Measurements from ENCODE around the gene SRA1.
A peak's percentile ranks its signal among the peaks of the same experiment; 100 is the strongest.

SRA1 gene

GRCh38 chr5:140563596-140563995 lies 6.3 kb upstream of the SRA1 start:
- Histone ChIP-seq H2BK120ac (ENCODE audit: low read depth, low read length) (no peak overlapping the region), H3K79me1 (replicated peaks; ENCODE audit: low read length, poor library complexity, severe bottlenecking) (peaks cover 49% of the 10 kb centered on the region), H4K91ac (ENCODE audit: low read length) (peak overlapping the region; percentile 64), H3K4me3 (ENCODE audit: insufficient read depth in 1 of 2, low read depth in 1 of 2, low read length in 2 of 2) (peak overlapping the region; percentile 17 to 89), H3K9me3 (ENCODE audit: control insufficient read depth, low read length) (no peaks in the 10 kb centered on the region), H3K27me3 (ENCODE audit: control insufficient read depth in 1 of 2, insufficient read depth in 1 of 2, low read length in 2 of 2) (no peaks in the 10 kb centered on the region), H3K4ac (ENCODE audit: low read depth in 1 of 2, low read length in 2 of 2) (peak overlapping the region; percentile 8 to 15), H3K4me1 (ENCODE audit: control insufficient read depth, insufficient read depth, low read depth, low read length) (peaks cover 30% of the 10 kb centered on the region), H2AK5ac (ENCODE audit: low read length, severe bottlenecking) (peak overlapping the region; percentile 5), H3K27ac (ENCODE audit: low read length, poor library complexity, severe bottlenecking) (no peak overlapping the region), H3K4me2 (ENCODE audit: low read length, poor library complexity, severe bottlenecking) (peak overlapping the region; percentile 81), H3K9ac (ENCODE audit: low read length) (peak overlapping the region; percentile 95), H3K18ac (ENCODE audit: low read depth in 1 of 2, low read length in 2 of 2) (peak overlapping the region; percentile 44 to 81), H2AFZ (ENCODE audit: low read depth, low read length) (peak overlapping the region; percentile 72), H3K14ac (ENCODE audit: low read length in 2 of 2) (peak overlapping the region in 1 of 2 experiments; percentile 88), H3K36me3 (ENCODE audit: control insufficient read depth in 1 of 2, insufficient read depth in 2 of 2, low read depth in 1 of 2, low read length in 2 of 2) (peaks cover 47 to 65% of the 10 kb centered on the region in 2 experiments), H3K23ac (ENCODE audit: low read length in 2 of 2) (no peak overlapping the region), H2BK5ac (ENCODE audit: low read depth, low read length, poor library complexity, severe bottlenecking) (no peak overlapping the region), H2BK15ac (ENCODE audit: low read depth, poor library complexity, severe bottlenecking) (no peak overlapping the region), H4K8ac (ENCODE audit: low read length) (peak overlapping the region; percentile 77), H2BK12ac (ENCODE audit: low read length in 2 of 2) (peak overlapping the region; percentile 7 to 25)
- DNase-seq: no peak
- 82% methylated on average over 8 of the region's 8 CpGs for WGBS

GRCh38 chr5:140561753-140562523 lies 4.7 kb upstream of the SRA1 start:
- Histone ChIP-seq H3K9me3 (ENCODE audit: control insufficient read depth, low read length) (no peaks in the 10 kb centered on the region), H3K14ac (ENCODE audit: low read length in 2 of 2) (no peak overlapping the region), H3K23ac (ENCODE audit: low read length in 2 of 2) (no peak overlapping the region), H2BK15ac (ENCODE audit: low read depth, poor library complexity, severe bottlenecking) (no peak overlapping the region), H3K4me1 (ENCODE audit: control insufficient read depth, insufficient read depth, low read depth, low read length) (peaks cover 25% of the 10 kb centered on the region), H2BK12ac (ENCODE audit: low read length in 2 of 2) (no peak overlapping the region), H3K4me3 (ENCODE audit: insufficient read depth in 1 of 2, low read depth in 1 of 2, low read length in 2 of 2) (no peak overlapping the region), H2BK5ac (ENCODE audit: low read depth, low read length, poor library complexity, severe bottlenecking) (no peak overlapping the region), H2AK5ac (ENCODE audit: low read length, severe bottlenecking) (no peak overlapping the region), H2AFZ (ENCODE audit: low read depth, low read length) (no peak overlapping the region), H4K8ac (ENCODE audit: low read length) (no peak overlapping the region), H3K4ac (ENCODE audit: low read depth in 1 of 2, low read length in 2 of 2) (no peak overlapping the region), H3K9ac (ENCODE audit: low read length) (peak overlapping the region; percentile 36), H3K18ac (ENCODE audit: low read depth in 1 of 2, low read length in 2 of 2) (no peak overlapping the region), H3K27me3 (ENCODE audit: control insufficient read depth in 1 of 2, insufficient read depth in 1 of 2, low read length in 2 of 2) (no peaks in the 10 kb centered on the region), H3K79me1 (replicated peaks; ENCODE audit: low read length, poor library complexity, severe bottlenecking) (peaks cover 33% of the 10 kb centered on the region), H2BK120ac (ENCODE audit: low read depth, low read length) (no peak overlapping the region), H3K36me3 (ENCODE audit: control insufficient read depth in 1 of 2, insufficient read depth in 2 of 2, low read depth in 1 of 2, low read length in 2 of 2) (peaks cover 33 to 56% of the 10 kb centered on the region in 2 experiments), H4K91ac (ENCODE audit: low read length) (no peak overlapping the region), H3K27ac (ENCODE audit: low read length, poor library complexity, severe bottlenecking) (no peak overlapping the region), H3K4me2 (ENCODE audit: low read length, poor library complexity, severe bottlenecking) (no peak overlapping the region)
- over 99% methylated on average over 6 of the region's 10 CpGs for WGBS
- no peak for DNase-seq

- Histone ChIP-seq H3K36me3 (ENCODE audit: control insufficient read depth in 1 of 2, insufficient read depth in 2 of 2, low read depth in 1 of 2, low read length in 2 of 2) (peaks cover 26 to 46% of the 10 kb centered on the region in 2 experiments), H4K91ac (ENCODE audit: low read length) (no peak overlapping the region), H3K4me2 (ENCODE audit: low read length, poor library complexity, severe bottlenecking) (no peak overlapping the region), H3K18ac (ENCODE audit: low read depth in 1 of 2, low read length in 2 of 2) (no peak overlapping the region), H3K23ac (ENCODE audit: low read length in 2 of 2) (no peak overlapping the region), H4K8ac (ENCODE audit: low read length) (no peak overlapping the region), H3K27me3 (ENCODE audit: control insufficient read depth in 1 of 2, insufficient read depth in 1 of 2, low read length in 2 of 2) (no peaks in the 10 kb centered on the region), H3K4me1 (ENCODE audit: control insufficient read depth, insufficient read depth, low read depth, low read length) (peaks cover 19% of the 10 kb centered on the region), H3K9me3 (ENCODE audit: control insufficient read depth, low read length) (no peaks in the 10 kb centered on the region), H3K79me1 (replicated peaks; ENCODE audit: low read length, poor library complexity, severe bottlenecking) (peaks cover 20% of the 10 kb centered on the region), H2BK120ac (ENCODE audit: low read depth, low read length) (no peak overlapping the region), H3K9ac (ENCODE audit: low read length) (no peak overlapping the region), H2AK5ac (ENCODE audit: low read length, severe bottlenecking) (no peak overlapping the region), H2BK5ac (ENCODE audit: low read depth, low read length, poor library complexity, severe bottlenecking) (no peak overlapping the region), H3K27ac (ENCODE audit: low read length, poor library complexity, severe bottlenecking) (no peak overlapping the region), H3K14ac (ENCODE audit: low read length in 2 of 2) (no peak overlapping the region), H2BK15ac (ENCODE audit: low read depth, poor library complexity, severe bottlenecking) (no peak overlapping the region), H3K4ac (ENCODE audit: low read depth in 1 of 2, low read length in 2 of 2) (peak overlapping the region in 1 of 2 experiments; percentile 13), H2BK12ac (ENCODE audit: low read length in 2 of 2) (no peak overlapping the region), H3K4me3 (ENCODE audit: insufficient read depth in 1 of 2, low read depth in 1 of 2, low read length in 2 of 2) (no peak overlapping the region), H2AFZ (ENCODE audit: low read depth, low read length) (no peak overlapping the region)
- 90% methylated on average over 10 of the region's 10 CpGs for WGBS
- DNase-seq: no peak
These were observed 3.0 kb upstream of the SRA1 start for GRCh38 chr5:140560227-140560626.

GRCh38 chr5:140558542-140558941 lies 1.3 kb upstream of the SRA1 start:
- DNase-seq: no peak
- Histone ChIP-seq H3K23ac (ENCODE audit: low read length in 2 of 2) (no peak overlapping the region), H3K4me3 (ENCODE audit: insufficient read depth in 1 of 2, low read depth in 1 of 2, low read length in 2 of 2) (no peak overlapping the region), H3K4me2 (ENCODE audit: low read length, poor library complexity, severe bottlenecking) (no peak overlapping the region), H3K9ac (ENCODE audit: low read length) (no peak overlapping the region), H3K14ac (ENCODE audit: low read length in 2 of 2) (no peak overlapping the region), H3K27me3 (ENCODE audit: control insufficient read depth in 1 of 2, insufficient read depth in 1 of 2, low read length in 2 of 2) (no peaks in the 10 kb centered on the region), H3K36me3 (ENCODE audit: control insufficient read depth in 1 of 2, insufficient read depth in 2 of 2, low read depth in 1 of 2, low read length in 2 of 2) (peaks cover 26 to 47% of the 10 kb centered on the region in 2 experiments), H3K18ac (ENCODE audit: low read depth in 1 of 2, low read length in 2 of 2) (no peak overlapping the region), H4K91ac (ENCODE audit: low read length) (no peak overlapping the region), H2AFZ (ENCODE audit: low read depth, low read length) (no peak overlapping the region), H4K8ac (ENCODE audit: low read length) (peak overlapping the region; percentile 87), H3K79me1 (replicated peaks; ENCODE audit: low read length, poor library complexity, severe bottlenecking) (peaks cover 15% of the 10 kb centered on the region), H3K9me3 (ENCODE audit: control insufficient read depth, low read length) (no peaks in the 10 kb centered on the region), H2BK120ac (ENCODE audit: low read depth, low read length) (no peak overlapping the region), H2BK5ac (ENCODE audit: low read depth, low read length, poor library complexity, severe bottlenecking) (no peak overlapping the region), H2BK12ac (ENCODE audit: low read length in 2 of 2) (peak overlapping the region in 1 of 2 experiments; percentile 69), H3K27ac (ENCODE audit: low read length, poor library complexity, severe bottlenecking) (no peak overlapping the region), H3K4ac (ENCODE audit: low read depth in 1 of 2, low read length in 2 of 2) (no peak overlapping the region), H3K4me1 (ENCODE audit: control insufficient read depth, insufficient read depth, low read depth, low read length) (peaks cover 14% of the 10 kb centered on the region), H2BK15ac (ENCODE audit: low read depth, poor library complexity, severe bottlenecking) (no peak overlapping the region), H2AK5ac (ENCODE audit: low read length, severe bottlenecking) (peak overlapping the region; percentile 11)
- WGBS: 98% methylated on average over 9 of the region's 9 CpGs
